ENCODE results near the gene HNRNPA3.

GRCh38 chr2:177178797-177179196 is 33.8 kb upstream of the HNRNPA3 start:
- no peak for TF ChIP-seq POLR2AphosphoS5 (IDR thresholded peaks at IDR 0.05; ENCODE audit: borderline replicate concordance, low read depth, low read length)
- no peak for TF ChIP-seq EZH2 (IDR thresholded peaks at IDR 0.05)
